ENCODE results near the gene PAGR1. TPM values are rescaled to one million over a fixed set of nuclear protein-coding genes. Genes with fewer than 3 reads are reported as not detected.
A peak's percentile ranks its signal among the peaks of the same experiment; 100 is the strongest.

PAGR1 gene
- total RNA-seq, 1 donor: 20.7 TPM

DNA sequence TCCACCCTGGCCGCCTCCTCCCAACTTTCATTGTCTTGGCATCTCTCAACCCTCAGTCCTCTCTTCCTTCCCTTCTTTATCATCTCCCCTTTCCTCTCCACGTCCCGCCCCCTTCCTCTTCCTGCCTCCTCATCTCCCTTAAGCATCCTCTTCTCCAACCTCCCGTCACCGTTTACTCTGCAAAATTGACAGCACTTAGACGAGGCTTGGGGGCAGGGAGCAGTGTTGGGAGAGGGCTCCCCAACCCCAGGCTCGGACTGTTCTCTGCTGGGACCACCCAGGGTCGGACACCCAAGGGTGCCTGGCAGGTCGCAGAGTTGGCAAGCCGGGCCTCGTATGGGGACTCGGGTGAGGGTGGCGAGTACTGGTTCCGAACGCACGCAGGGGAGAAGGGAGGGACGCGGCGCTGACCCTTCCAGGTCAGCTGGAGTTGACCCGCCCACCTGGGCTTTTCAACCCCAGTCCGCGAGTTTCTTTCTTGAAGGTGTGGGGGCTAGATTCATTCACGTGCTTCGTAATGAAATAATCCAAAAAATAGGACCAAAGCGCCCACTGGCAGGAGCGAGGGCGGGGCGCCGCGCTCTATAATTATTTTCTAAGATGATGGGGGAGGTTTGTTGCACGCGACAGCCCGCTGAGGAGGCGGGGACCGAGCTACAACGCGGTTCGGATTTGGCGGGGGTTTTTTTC, 775 bp upstream of the PAGR1 start:
- peak overlapping the region; percentile 87 for H3K4me3 ChIP-seq (ENCODE audit: low read depth, low read length)
- no peak for DNase-seq (ENCODE audit: low read depth)
- no peak for TF ChIP-seq CTCF (IDR thresholded peaks at IDR 0.05; ENCODE audit: insufficient read depth, low read depth, low read length)

GRCh38 chr16:29816694-29817441, 916 bp downstream of the PAGR1 start:
- peak overlapping the region; percentile 87 for H3K4me3 ChIP-seq (ENCODE audit: low read depth, low read length)
- peak; percentile 18 for TF ChIP-seq CTCF (IDR thresholded peaks at IDR 0.05; ENCODE audit: insufficient read depth, low read depth, low read length)
- DNase-seq (ENCODE audit: low read depth): peak; percentile 55

GRCh38 chr16:29818082-29818481, 2.1 kb downstream of the PAGR1 start:
- TF ChIP-seq CTCF (IDR thresholded peaks at IDR 0.05; ENCODE audit: insufficient read depth, low read depth, low read length): no peak
- no peak overlapping the region for H3K4me3 ChIP-seq (ENCODE audit: low read depth, low read length)
- DNase-seq (ENCODE audit: low read depth): no peak

DNA sequence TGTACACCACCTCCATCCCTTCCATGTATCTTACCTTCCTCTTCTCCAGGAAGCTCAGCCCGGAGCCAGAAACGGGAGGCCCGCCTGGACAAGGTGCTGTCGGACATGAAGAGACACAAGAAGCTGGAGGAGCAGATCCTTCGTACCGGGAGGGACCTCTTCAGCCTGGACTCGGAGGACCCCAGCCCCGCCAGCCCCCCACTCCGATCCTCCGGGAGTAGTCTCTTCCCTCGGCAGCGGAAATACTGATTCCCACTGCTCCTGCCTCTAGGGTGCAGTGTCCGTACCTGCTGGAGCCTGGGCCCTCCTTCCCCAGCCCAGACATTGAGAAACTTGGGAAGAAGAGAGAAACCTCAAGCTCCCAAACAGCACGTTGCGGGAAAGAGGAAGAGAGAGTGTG, 3.6 kb downstream of the PAGR1 start:
- peak overlapping the region; percentile 3 for H3K4me3 ChIP-seq (ENCODE audit: low read depth, low read length)
- DNase-seq (ENCODE audit: low read depth): no peak
- TF ChIP-seq CTCF (IDR thresholded peaks at IDR 0.05; ENCODE audit: insufficient read depth, low read depth, low read length): no peak

- TF ChIP-seq CTCF (IDR thresholded peaks at IDR 0.05; ENCODE audit: insufficient read depth, low read depth, low read length): no peak
- peak; percentile 69 for DNase-seq (ENCODE audit: low read depth)
Observed at GRCh38 chr16:29820271-29820701, 4.3 kb downstream of the PAGR1 start, which contains the start of gene MVP. TSS of gene MVP (plus strand) at chr16:29820462. CDS start at chr16:29830550, 10,088 bp downstream.

DNA sequence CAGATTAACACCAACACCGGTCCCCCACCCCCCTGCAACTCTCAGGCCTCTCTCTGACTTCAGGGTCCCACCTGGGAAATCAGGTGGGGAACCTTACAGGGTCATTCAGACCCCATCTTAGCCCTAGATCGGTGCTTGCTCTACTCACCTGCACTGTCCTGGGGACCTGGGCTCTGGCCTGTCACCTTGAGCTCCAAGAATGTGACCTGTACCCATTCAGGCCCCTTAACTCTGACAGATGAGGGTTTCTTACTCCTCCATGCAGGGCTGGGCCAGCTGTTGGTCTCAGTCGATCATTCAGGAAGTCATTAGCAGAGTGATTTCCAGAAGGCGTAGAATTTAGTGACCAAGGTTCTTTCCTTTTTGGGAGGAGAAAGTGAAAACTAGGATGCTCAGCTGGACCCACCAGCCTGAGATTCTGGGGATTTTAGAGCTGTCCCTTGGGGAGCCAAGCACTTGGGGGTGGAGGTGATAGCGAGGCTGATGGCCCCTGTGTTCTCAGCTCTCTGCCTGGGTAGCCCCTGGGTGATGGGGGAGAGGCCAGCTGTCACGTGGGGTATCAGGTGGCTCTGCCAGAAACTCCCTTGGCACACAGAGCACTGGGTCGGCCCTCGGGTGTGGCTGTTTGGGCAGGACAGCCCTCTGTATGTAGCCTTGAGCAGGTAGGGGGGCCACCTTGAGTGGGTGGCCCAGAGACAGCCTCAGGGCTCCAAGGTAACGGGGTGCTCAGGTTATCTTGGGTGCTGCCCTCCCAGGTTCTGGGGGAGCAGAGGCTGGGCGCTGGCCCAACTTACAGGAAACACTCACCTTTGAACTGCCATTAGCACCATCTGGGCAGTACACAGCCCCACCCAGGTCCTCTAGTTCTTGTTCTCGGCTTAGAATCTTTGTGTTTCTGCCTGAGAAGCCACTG, 5.0 kb downstream of the PAGR1 start:
- no peak for DNase-seq (ENCODE audit: low read depth)
- H3K4me3 ChIP-seq (ENCODE audit: low read depth, low read length): peak overlapping the region; percentile 87
- no peak for TF ChIP-seq CTCF (IDR thresholded peaks at IDR 0.05; ENCODE audit: insufficient read depth, low read depth, low read length)

More at GRCh38 chr16:29820271-29820701, 4.3 kb downstream of the PAGR1 start, which contains the start of gene MVP:
- peak within 1 kb of the TSS; percentile 87 for H3K4me3 ChIP-seq (ENCODE audit: low read depth, low read length)
